ENCODE data around the gene WBP2.

GRCh38 chr17:75839942-75840798 lies 15.0 kb downstream of the WBP2 start:
- no peak for TF ChIP-seq CTCF (optimal IDR thresholded peaks at IDR 0.05 in 1 of 3, IDR thresholded peaks at IDR 0.05 in 1 of 3, conservative IDR thresholded peaks at IDR 0.05 in 1 of 3; ENCODE audit: extremely low read depth in 1 of 3, insufficient read depth in 2 of 3, low read length in 3 of 3)
- no peak for TF ChIP-seq EZH2 (IDR thresholded peaks at IDR 0.05; ENCODE audit: low read length)

Measured in keratinocyte (primary cell).